GM19452 (cell line): ENCODE measurements around the gene PPIG.
"Not testable (repeated sequence)": the region's sequence is repeated elsewhere in the genome, so short reads cannot be mapped to it uniquely, and the experiment has no call there.

Experiments used
- ATAC-seq: cut with Tn5 transposase; IDR thresholded peaks from one replicate; pipeline ENCODE4 v1.9.1; 2021; ENCODE audit not compliant: unreplicated experiment

PPIG gene

DNA sequence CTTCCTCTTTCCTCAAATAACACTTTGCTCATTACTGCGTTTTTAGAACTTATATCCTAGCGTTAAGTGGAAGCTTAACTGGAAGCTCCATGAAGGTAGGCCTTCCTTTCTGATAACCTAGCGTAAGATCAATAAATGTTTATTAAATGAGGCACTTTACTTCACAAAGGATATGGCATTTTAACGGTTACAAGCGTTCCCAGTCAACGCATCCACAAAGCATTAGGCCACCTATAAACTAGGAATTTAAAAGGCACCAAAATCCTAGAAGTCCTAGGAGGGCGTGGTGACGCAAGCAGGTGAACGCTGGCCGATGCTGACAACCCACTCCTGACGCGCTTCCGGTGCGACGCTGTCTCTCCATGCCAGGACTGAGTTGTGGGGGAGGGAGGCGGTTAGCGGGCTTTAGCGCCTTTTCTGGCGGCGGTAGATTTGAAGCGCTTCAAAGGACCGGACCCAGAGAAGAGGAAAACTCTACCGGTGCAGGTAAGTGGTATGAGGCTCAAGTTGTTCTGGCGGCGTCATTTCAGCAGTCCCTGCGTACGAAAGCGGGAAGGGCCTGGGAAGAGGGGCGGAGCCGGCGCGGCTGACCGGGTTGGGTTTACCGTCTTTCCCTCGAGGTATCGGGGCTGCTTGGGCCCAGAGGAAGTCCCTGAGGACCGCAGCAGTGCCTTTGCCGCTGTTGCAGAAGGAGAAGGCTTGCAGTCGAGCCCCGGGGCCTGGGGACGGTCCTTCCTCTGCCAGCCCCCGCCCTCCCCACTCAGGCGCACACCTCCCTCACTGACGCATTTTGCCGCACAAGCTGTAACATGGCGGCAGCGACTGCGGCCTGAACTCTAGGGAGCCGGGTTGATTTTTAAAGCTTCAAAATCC is at the start of gene PPIG:
PPIG (plus strand) TSS at position 347 of the 873 bp plus-strand sequence. CDS start 19,691 bp downstream, outside the sequence.
- ATAC-seq: peak; percentile 90

DNA sequence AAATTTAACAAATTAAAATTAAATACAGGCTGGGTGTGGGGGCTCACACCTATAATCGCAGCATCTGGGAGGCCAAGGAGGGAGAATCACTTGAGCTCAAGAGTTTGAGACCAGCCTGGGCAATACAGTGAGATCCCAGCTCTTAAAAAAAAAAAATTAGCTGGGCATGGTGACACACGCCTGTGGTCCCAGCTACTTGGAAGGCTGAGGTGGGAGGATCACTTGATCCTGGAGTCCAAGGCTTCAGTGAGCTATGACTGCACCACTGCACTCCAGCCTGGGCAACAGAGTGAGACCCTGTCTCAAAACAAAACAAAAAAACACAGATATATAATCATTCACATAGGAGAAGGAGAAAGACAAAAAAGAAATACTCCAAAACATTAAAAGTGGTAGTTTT is 44.7 kb upstream of the PPIG start:
- ATAC-seq: not testable (repeated sequence)

DNA sequence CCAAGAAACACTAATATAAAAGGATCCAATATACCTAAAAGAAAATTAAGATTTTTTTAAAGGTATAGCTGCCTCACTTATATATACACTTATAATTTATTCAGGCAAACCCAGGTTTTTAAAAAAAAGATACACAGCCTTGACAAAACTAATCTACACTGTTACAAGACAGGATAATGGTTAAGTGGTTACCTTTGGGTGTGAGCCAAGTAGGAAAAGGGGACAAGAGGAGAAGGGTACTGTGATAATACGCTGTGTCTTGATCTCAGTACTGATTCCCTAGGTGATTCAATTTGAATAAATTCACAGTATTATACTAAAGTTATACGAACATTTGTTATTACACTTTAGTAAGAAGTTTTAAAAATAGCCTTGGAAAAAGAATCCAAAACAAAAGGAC is 44.0 kb upstream of the PPIG start:
- no peak for ATAC-seq

DNA sequence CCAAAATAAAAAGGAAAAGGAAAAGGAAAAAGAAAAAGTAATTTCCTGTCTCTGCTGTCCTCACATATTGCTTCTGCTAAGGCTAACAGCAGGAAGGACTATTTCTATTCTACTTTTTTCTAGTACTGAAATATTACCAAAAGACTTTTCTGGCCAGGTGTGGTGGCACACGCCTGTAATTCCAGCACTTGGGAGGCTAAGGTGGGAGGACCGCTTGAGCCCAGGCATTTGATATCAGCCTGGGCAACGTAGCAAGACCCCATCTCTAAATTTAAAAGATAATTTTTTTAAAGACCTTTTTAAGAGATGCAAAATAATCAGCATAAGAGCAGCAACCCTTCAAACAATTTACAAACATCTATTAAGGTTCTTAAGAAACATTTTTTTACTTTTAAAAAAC is 41.7 kb upstream of the PPIG start:
- ATAC-seq: no peak

DNA sequence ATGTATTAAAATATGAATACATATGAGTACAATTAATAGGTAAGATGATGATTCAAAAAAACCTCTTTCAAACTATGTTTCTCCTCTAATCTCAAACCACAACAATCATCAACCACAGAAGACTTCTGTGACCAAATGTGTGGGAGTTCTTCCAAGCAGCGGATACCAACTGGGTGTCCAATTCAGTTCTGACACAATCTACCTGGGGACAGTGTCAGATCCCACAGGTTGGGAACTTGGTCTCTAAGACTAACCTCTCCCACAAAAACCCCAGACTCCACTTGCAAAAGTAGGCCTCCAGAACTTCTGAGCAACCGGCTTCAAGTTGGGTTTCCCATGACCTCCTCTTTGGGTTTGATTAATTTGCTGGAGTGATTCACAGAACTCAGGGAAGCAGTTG is 37.4 kb upstream of the PPIG start:
- no peak for ATAC-seq

DNA sequence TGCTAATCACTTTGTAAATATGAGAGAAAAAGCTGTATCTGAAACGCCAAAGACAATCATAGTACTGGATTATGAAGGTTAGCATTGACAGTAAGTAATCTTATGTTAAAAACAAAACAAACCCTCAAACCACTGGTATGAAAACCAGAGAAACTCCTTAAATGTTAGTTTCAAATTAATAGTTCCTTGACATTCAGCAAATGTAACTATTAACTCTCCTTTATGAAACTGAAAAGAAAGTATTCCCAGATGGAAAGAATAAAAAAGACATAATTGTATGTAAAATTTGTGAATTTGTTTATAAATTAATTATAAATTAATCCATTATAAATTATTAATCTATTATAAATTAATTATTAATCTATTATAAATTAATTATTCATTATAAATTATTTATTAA is 22.8 kb upstream of the PPIG start:
- ATAC-seq: no peak

DNA sequence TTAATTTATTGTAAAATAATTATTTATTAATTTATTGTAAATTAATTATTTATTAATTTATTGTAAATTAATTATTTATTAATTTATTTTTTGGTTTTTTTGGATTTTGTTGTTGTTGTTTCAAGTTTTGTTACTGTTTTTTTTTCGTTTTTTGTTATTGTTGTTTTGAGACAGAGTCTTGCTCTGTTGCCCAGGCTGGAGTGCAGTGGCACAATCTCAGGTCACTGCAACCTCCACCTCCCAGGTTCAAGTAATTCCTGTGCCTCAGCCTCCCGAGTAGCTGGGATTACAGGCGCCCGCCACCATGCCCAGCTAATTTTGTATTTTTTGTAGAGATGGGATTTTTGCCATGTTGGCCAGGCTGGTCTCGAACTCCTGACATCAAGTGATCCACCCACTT is 22.1 kb upstream of the PPIG start:
- not testable (repeated sequence) for ATAC-seq

DNA sequence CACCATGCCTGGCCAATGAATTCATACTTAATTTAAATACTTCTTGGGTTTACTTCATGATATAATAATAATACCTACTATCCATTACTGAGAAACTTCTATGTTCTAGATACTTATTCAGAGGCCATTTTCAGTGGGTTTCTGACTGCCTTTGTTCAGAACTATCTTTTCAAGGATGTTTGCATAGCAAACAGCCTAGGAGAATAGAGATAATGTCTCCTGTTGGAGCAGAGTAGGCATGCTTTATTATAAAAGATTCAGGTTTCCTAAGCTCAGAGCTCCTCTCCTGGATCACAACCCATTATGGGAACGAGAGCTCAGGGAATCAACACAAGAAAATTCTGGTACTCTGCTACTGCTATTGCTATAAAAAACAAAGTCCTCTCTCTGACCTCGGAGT is 21.6 kb upstream of the PPIG start:
- ATAC-seq: no peak

DNA sequence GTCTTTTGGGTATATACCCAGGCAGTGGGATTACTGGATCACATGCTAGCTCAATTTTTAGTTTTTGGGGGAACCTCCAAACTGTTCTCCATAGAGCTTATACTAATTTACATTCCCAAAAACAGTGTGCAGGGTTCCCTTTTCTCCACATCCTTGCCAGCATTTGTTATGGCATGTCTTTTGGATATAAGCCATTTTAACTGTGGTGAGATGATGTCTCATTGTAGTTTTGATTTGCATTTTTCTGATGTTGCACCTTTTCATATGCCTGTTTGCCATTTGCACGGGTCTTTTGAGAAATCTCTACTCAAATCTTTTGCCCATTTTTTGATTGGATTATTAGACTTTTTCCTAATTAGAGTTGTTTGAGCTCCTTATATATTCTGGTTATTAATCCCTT is 18.5 kb upstream of the PPIG start:
- ATAC-seq: no peak

DNA sequence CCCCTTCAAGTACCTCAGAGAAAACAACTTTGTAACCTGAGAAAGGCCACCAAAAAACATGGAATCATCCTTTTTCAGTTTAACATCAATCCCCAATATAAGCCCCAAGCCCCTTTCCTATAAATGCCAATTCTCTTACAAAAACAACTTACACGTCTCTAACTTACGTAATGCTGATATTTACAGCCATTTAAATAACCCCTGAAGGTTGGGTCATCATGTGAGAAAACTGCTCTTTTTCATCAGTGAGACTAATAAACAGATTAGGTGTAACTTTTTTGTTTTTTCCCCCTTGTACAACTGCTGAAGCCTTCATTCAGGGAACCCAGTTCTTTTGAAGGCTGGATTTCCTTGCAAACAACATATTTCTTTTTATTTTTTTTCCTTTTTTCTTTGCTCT is 14.2 kb upstream of the PPIG start:
- ATAC-seq: no peak

DNA sequence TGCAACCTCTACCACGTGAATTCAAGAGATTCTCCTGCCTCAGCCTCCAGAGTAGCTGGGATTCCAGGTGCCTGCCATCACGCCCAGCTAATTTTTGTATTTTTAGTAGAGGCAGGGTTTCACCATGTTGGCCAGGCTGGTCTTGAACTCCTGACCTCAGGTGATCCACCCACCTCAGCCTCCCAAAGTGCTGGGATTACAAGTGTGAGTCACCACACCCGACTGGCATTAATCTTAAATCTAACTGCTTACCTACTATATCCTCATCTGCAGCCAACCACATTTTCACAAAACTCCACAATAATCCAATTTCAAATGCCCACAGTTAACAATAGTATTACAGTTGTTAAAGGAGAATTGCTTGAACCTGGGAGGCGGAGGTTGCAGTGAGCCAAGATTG is 13.4 kb upstream of the PPIG start:
- not testable (repeated sequence) for ATAC-seq

DNA sequence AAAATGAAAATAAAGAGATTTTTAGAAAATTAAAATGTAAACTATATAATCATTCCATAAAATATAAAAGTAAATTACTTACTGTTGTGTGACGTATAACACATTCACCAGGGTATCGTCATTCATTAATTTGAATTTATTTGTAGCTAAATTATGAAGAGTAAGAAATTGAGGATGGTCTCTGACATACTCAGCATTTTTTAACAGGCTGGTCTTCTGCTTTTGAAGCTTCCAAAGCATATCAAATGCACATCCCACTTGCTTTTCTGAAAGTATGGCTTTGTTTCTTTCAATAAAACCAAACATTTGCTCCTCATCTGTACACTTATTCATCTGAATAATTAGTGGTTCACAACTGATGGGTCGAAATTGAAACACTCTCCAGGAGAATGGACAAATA is 12.6 kb upstream of the PPIG start:
- ATAC-seq: no peak

DNA sequence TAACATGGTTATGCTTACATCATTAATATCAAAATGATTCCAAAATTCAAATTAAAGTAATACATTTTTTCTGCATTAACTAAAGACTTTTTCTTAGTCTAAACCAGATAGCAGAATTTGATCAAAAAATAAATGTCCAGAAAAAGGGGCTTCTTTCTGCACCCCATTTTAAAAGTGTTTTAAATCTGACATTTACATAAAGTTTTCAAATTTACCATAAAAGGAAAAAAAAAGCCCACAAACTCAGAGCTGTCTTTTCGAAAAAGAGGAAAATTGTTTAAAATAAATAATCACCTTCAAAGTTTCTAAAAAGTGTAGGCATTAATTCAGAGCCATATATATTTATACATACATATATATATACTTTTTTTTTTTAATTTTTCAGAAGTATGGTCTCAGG is 12.0 kb upstream of the PPIG start:
- ATAC-seq: no peak

DNA sequence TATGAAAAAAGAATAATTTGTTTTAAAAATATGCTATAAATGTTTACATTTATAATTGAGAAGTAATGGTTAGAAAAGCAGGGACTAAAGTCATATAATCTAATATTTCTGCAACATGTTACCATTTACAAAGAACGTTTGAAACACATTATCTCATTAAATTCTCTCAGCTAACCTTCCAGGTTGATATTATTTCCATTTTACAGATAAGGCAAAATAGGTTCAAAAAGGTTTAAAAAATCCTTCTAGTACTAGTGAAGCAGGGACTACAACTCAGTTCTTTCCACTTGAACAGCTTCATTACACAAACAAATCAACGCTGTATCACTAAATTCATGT is 11.4 kb upstream of the PPIG start:
- no peak for ATAC-seq

DNA sequence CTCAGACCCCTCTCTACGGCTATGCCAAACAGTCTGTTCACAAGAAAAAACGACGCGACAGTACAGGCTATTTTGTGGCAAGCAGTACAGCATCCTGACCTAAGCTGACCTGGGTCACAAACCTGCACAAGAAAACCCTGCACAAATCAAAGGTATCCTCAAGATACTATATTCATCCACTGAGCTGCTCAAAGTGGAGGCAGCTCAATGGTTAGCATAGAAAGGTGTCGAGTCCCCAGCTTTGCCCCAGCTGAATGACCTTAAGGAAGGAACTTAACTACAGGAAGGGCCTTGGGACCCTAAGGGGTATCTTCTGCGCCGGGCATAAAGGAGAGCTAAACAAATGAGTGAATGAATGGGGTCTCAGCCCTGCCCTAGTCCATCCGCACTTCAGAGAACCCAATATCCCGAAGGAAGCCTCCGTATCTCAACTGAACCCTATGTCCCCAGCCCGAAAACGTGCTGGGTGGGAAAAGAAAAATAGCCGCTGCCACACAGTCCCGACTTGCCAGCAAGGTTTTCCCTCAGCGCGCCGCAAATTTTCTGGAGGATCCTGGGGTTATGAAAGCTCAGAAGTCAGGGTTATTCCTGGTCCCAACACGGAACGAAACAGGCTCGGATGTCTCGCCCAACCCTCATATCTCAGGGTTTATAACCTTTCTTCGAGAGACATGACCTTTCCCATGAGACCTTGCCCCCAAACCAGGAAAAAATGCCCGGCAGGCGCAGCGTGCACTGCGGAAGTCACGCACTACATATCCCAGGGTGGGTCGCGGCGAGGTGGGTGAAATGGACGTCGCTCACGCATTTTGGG is 10.8 kb upstream of the PPIG start, which contains the start of gene FASTKD1:
FASTKD1 (minus strand) TSS at position 706 of the 814 bp plus-strand sequence. CDS start 1,836 bp downstream, outside the sequence.
- peak; percentile 97 for ATAC-seq

DNA sequence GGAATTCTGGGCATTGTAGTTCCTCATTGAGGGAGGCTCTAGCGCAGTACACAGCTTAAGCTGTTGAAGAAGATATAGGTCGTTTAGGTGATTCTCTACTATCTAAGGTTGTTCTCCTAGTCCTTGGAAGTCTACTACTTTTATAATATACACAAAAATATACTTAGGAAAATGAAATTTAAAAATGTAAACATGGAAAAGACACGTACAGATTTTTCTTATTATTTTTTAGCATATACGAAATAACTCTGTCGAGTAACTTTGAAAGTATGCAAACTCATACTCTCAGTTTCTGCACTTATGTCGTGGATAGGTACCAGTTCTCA is 10.2 kb upstream of the PPIG start:
- ATAC-seq: no peak

DNA sequence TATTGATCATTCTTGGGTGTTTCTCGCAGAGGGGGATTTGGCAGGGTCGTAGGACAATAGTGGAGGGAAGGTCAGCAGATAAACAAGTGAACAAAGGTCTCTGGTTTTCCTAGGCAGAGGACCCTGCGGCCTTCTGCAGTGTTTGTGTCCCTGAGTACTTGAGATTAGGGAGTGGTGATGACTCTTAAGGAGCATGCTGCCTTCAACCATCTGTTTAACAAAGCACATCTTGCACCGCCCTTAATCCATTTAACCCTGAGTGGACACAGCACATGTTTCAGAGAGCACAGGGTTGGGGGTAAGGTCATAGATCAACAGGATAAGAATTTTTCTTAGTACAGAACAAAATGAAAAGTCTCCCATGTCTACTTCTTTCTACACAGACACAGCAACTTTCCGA is 9.6 kb upstream of the PPIG start:
- not testable (repeated sequence) for ATAC-seq

DNA sequence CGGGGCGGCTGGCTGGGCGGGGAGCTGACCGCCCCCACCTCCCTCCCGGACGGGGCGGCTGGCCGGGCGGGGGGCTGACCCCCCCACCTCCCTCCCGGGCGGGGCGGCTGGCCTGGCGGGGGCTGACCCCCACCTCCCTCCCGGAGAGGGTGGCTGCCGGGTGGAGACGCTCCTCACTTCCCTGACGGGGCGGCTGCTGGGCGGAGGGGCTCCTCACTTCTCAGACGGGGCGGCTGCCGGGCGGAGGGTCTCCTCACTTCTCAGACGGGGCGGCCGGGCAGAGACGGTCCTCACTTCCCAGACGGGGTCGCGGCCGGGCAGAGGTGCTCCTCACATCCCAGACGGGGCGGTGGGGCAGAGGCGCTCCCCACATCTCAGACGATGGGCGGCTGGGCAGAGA is 8.9 kb upstream of the PPIG start:
- ATAC-seq: not testable (repeated sequence)

DNA sequence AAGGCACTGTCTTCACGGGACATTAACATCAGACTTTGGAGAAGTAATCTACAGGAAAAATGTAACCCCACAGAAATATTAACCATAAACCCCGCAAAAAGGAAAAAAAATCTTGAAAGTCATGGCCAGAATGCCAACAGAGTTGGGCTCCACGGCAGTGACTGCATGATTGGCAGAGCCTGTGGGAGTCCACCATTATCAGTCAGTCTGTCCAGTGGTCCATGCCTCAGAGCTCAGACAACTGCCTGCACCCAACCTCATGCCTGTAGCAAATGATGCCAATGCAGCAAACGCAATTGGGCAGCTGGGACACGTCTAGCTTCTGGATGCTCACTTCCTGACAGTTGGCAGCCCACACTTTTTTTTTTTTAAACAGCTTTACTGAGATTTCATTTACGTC is 5.1 kb upstream of the PPIG start:
- no peak for ATAC-seq

DNA sequence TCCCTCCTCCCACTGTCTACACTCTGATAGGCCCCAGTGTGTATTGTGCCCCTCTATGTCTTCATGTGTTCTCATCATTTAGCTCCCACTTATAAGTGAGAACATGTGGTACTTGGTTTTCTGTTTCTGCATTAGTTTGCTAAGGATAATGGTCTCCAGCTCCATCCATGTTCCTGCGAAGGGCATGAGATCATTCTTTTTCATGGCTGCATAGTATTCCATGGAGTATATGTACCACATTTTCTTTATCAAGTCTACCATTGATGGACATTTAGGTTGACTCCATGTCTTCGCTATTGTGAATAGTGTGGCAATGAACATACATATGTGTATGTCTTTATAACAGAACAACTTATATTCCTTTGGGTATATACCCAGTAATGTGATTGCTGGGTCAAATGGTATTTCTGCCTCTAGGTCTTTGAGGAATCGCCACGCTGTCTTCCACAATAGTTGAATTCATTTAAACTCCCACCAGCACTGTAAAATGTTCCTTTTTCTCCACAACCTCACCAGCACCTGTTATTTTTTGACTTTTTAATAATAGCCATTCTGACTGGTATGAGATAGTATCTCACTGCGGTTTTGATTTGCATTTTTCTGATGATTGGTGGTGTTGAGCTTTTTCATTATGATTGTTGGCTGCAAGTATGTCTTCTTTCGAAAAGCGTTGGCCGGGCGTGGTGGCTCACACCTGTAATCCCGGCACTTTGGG is 1.4 kb upstream of the PPIG start:
- ATAC-seq: not testable (repeated sequence)

DNA sequence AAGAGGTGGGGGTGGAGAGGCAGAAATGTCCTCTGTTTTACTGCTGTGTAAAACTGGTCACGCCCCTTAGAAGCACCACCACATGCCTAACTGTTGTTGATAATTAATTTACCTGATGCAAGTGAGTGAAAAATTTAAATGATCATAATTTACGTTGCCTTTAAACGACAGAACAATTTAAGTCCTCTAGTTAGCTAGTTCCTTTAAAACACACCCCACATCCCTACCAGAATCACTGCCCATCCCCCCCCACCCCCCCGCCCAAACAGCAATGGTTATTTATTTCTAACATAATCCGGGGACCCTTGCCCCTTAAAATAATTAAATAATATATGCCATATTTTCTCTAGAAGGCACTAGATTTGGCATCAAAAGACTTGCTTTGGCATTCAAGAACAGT is 633 bp upstream of the PPIG start:
- ATAC-seq: no peak

DNA sequence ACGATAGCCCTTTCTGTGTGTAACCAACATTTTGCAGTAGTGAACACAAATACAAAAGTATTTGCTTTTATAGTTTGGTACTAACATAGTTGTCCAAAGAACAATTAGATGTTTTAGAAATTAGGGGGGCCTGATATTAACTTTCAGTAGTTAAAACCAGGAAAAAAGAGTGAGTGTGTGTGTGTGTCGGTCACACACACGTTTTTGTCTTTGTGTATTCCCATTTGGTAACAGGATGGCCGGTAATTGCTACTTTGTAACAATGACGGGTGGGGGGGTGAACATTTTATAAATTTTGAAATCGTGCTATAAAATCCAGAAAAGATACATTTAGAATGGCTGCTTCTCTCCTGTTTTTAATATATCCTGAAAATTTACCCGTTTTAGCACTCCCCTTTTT is 1.5 kb downstream of the PPIG start:
- no peak for ATAC-seq
